Measurements from ENCODE around the gene SYCP2.

DNA sequence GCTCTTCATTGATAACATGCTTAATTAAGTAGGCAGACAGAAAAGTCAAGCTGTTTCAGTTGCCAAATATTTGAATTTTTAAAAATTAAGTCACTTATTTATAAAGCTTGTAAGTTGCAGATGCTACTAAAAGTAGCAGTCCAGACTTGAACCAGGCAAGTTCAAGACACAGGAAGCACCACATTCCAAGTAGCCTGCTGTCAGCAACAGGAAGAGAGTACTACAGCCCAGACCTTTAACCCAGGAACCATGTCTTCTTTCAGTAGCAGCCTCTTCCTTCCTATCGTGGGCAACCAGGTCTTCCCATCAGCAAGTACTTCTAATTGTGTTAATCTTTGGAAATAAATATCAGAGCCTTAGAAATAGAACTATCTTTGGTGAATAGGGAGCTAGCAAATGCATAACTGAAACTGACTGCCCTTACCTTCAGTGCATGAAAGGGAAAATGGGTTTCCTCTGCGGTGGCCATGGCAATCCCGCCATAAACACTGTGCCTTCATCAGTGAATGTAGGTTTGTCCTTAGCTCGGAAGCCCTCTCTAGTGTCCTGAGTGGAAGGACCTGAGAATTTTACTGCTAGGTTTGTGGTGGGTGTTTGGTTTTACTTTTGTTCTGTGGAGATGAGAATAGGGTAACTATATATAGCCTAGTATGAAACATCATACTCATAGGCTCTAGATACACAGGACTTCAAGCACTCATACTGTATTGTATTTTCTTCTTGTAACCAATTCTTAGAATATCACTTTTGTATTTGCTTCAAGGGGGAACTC lies 95.6 kb downstream of the SYCP2 start:
- TF ChIP-seq, protein P1, sequence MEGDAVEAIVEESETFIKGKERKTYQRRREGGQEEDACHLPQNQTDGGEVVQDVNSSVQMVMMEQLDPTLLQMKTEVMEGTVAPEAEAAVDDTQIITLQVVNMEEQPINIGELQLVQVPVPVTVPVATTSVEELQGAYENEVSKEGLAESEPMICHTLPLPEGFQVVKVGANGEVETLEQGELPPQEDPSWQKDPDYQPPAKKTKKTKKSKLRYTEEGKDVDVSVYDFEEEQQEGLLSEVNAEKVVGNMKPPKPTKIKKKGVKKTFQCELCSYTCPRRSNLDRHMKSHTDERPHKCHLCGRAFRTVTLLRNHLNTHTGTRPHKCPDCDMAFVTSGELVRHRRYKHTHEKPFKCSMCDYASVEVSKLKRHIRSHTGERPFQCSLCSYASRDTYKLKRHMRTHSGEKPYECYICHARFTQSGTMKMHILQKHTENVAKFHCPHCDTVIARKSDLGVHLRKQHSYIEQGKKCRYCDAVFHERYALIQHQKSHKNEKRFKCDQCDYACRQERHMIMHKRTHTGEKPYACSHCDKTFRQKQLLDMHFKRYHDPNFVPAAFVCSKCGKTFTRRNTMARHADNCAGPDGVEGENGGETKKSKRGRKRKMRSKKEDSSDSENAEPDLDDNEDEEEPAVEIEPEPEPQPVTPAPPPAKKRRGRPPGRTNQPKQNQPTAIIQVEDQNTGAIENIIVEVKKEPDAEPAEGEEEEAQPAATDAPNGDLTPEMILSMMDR (IDR thresholded peaks at IDR 0.05), result no peak
- no peak for TF ChIP-seq POLR2A (IDR thresholded peaks at IDR 0.05)

Data from adrenal gland (tissue), 5 donors.